Subcutaneous adipose tissue (tissue), 4 donors: ENCODE results near the gene XIAP. TPM values are rescaled to one million over a fixed set of nuclear protein-coding genes. Genes with fewer than 3 reads are reported as not detected.

ENCODE experiments used
- total RNA-seq, 4 donors: library from RNA; depleted of rRNA; stranded (reverse); fragments of >200 nt; gene quantifications; one replicate each; pipeline ENCODE4 v1.1.0, GENCODE V29; 2016
- TF ChIP-seq, protein P1 (sequence below): fragments of 450-650 bp; IDR thresholded peaks from one replicate; pipeline ENCODE4 v1.5.1; 2016; ENCODE audit warnings: low read depth, mild to moderate bottlenecking, control low read depth, antibody characterized with exemption, moderate library complexity

The XIAP gene
- total RNA-seq, 4 donors from 2014 or later, result 31.1 to 67.3 (median 32.9) TPM

GRCh38 chrX:123943074-123943473, 83.2 kb downstream of the XIAP start:
- TF ChIP-seq, protein P1, sequence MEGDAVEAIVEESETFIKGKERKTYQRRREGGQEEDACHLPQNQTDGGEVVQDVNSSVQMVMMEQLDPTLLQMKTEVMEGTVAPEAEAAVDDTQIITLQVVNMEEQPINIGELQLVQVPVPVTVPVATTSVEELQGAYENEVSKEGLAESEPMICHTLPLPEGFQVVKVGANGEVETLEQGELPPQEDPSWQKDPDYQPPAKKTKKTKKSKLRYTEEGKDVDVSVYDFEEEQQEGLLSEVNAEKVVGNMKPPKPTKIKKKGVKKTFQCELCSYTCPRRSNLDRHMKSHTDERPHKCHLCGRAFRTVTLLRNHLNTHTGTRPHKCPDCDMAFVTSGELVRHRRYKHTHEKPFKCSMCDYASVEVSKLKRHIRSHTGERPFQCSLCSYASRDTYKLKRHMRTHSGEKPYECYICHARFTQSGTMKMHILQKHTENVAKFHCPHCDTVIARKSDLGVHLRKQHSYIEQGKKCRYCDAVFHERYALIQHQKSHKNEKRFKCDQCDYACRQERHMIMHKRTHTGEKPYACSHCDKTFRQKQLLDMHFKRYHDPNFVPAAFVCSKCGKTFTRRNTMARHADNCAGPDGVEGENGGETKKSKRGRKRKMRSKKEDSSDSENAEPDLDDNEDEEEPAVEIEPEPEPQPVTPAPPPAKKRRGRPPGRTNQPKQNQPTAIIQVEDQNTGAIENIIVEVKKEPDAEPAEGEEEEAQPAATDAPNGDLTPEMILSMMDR, result no peak

- TF ChIP-seq, protein P1, result no peak
Measured at GRCh38 chrX:123943488-123943887, 83.6 kb downstream of the XIAP start.

DNA sequence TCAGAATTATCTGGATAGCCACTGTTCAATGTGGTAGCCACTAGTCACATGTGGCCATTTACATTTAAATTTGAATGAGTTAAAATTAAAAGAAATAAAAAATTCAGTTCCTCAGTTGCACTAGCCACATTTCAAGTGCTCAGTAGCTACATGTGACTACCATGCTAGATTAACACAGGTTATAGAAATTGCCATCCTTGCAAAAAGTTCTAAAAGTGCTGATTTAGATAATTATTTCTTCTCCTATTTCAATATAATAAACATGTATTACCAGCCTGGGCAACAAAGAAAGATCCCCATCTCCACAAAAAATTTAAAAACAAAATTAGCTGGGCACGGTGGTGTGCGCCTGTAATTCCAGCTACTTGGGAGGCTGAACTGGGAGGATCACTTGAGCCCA, 90.0 kb downstream of the XIAP start:
- TF ChIP-seq, protein P1, result no peak

DNA sequence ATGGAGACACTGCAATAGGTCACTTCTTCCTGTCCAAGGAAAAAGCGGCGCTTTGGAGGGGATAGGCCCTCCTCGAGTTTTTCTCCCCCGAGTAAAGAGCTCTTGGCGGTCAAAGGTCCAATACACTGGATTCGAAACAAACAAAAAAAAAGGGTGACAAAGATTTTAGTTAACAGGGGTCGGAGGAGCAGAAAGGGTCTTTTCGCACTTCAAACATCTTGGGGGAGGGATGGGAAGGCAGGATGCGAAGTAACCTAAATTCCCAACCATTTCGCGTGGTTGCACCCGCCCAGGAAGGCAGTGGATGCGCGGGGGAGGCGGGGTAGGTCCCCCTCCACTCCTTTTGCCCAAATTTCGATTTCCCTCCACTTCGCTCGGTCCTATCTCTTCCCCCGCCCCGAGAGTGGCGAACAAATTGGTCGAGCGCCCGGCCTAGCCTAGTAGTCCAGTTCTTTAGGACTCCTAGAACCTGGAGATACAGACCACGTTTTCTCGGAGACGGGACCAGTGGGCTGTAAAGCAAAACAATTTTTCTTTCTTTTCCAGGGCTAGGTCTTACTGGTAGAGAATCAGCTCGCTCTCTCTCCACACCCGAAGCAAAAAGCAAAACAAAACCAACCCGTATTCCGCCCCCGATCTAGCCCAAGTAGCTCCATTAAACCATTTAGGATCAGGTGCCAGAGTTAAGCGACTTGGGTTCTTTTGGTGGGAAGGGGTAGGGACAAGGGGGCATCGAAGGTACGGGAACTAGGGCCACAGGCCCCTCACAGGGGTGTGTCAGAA, 99.6 kb downstream of the XIAP start:
- TF ChIP-seq, protein P1, result no peak

- TF ChIP-seq, protein P1, result no peak
Measured at GRCh38 chrX:123960956-123961267, 101.1 kb downstream of the XIAP start.

DNA sequence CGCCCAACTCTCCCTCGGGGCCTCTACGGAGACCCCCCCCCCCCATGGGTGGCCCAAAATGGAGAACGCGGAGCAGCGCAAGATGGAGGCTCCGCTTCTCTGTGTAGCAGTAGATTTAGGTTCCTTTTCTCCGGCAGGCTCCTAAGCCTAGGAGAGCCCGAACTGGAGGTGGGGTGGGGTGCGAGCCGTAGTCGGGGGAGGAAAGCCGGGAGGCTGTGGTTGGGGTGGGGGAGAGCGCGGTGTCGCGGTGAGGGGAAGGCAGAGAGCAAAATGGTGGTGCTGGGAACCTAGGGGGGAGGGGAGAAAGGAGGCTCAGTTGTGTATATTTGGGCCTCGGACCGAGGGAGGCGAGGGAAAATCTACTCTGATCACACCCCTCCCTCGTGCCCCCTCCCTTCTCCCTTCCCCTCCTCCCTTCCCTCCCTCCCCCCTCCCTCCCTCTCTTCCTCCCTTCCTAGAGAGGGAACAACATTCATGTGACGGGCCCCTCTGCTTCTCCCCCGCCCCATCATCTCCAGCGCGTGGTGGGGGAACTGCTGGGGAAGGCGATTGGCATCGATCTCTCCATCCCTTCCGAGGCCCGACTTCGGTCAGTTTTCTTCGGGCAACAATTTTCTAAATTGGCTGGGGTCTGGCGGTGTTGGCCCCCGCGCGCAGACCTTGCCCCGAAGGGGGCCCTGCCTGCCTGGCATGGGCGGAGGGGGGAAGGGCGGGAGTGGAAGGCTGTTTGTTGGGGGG, 101.6 kb downstream of the XIAP start, which contains the start of gene STAG2:
Gene STAG2, plus strand, starts transcription at position 439 of the 738 bp plus-strand sequence. CDS start 60,922 bp downstream, outside the sequence.
- TF ChIP-seq, protein P1, result no peak

GRCh38 chrX:123962006-123962467, 102.2 kb downstream of the XIAP start:
- TF ChIP-seq, protein P1, result no peak
